Cortex of kidney (tissue), 1 donor: Measurements from ENCODE around the gene CHMP3.
"Not testable (repeated sequence)": the region's sequence is repeated elsewhere in the genome, so short reads cannot be mapped to it uniquely, and the experiment has no call there.

Experiments used
- DNase-seq: peaks from one replicate; lab custom pipeline; 2025; lab: John Stamatoyannopoulos, UW

The CHMP3 gene

DNA sequence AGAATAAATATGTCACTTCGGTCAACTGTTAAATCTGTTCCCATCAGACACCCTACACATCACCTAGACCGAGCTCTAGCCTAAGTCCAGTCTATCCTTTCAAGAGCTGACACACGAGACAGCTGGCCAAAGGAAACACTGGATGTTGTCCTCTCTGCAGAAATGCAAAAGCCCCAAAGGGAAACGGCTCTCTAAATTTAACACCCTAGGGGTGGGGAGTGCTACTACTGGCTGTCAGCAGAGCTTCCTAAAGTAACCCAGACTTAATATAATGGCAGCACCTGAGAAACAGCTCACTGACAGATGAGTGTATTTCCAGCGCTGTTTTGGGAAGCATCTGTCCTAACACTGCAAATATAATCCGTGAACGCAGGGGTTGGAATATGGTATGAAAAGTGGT is 55.6 kb downstream of the CHMP3 start:
- no peak for DNase-seq

DNA sequence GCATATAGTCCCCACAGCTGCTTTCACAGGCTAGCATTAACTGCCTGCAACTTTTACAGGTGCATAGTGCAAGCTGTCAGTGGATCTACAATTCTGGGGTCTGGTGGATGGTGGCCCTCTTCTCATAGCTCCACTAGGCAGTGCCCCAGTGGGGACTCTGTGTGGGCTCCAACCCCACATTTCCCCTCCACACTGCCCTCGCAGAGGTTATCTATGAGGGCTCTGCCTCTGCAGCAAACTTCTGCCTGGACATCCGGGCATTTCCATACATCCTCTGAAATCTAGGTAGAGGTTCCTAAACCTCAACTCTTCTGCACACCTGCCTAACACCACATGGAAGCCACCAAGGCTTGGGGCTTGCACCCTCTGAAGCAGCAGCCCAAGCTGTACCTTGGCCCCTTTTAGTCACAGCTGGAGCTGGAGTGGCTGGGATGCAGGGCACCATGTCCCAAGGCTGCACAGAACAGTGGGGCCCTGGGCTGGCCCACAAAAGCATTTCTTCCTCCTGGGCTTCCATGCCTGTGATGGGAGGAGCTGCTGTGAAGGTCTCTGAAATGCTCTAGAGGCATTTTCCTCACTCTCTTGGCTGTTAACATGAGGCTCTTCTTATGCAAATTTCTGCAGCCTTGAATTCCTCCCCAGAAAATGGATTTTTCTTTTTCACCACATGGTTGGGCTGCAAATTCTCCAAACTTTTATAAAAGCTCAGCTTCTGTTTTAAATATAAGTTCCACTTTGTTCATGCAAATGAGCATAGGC is 62.7 kb downstream of the CHMP3 start:
- no peak for DNase-seq

- no peak for DNase-seq
Measured at GRCh38 chr2:86499326-86499725, 63.9 kb downstream of the CHMP3 start.

- no peak for DNase-seq
Measured at GRCh38 chr2:86498468-86499260, 64.6 kb downstream of the CHMP3 start.

GRCh38 chr2:86496391-86496790 is 66.9 kb downstream of the CHMP3 start:
- DNase-seq: not testable (repeated sequence)

DNA sequence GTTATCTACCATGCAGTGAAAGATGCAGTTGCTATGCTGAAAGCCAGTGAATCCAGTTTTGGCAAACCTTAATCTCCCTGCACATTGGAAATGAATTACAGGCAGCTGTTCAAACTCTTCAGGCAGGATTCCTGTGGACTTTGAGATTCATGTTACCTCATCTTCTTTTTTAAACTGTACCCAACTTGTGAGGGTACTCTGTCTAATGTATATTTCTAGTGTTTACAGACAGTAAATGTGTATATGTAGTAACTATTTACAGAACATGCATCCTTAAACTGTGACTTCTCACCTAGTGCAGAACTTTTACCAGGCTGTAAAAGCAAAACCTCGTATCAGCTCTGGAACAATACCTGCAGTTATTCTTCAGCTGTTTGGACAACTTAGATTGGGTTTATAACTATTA is 71.2 kb downstream of the CHMP3 start:
- DNase-seq: no peak

GRCh38 chr2:86491088-86491487 is 72.2 kb downstream of the CHMP3 start:
- DNase-seq: no peak

DNA sequence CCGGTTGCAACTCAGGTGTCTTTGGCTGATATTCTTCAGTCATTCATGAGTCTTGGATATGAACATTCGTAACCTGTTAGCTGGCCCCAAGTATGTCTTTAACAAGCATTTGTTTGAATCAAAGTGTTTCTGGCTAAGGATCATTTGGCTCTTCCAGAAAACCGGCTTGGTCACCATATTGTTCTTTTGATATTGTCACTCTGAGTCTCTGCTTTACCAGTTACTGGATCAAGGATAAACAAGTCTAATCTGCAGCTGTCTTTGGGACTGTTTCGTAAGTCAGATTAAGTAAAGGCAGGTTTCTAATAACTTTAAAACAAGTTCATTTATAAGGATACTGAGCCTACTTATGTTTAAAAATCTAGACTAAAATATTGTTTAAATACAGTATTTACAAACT is 73.0 kb downstream of the CHMP3 start:
- no peak for DNase-seq

- no peak for DNase-seq
Measured at GRCh38 chr2:86489542-86489941, 73.7 kb downstream of the CHMP3 start.

GRCh38 chr2:86488561-86489250 is 74.5 kb downstream of the CHMP3 start:
- no peak for DNase-seq

- no peak for DNase-seq
Measured at GRCh38 chr2:86487062-86487461, 76.2 kb downstream of the CHMP3 start.

DNA sequence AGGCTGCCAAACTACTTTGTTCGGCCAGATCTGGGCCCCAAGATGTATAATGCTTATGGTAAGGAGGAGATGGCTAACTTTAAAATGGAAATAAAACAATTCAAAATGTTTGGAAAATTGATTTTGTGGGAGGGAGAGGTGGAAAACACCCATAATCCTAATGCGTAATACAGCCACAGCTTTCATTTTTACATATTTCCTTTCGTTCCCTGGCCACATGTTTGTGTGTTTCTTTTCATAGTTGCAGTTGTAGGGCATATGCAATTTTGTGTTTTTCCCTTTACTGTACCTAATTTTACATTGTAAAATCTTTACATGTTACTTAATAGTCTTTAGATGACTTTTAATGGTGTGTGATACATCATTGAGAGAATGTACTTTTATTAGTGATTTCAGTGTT is 77.4 kb downstream of the CHMP3 start:
- DNase-seq: no peak

DNA sequence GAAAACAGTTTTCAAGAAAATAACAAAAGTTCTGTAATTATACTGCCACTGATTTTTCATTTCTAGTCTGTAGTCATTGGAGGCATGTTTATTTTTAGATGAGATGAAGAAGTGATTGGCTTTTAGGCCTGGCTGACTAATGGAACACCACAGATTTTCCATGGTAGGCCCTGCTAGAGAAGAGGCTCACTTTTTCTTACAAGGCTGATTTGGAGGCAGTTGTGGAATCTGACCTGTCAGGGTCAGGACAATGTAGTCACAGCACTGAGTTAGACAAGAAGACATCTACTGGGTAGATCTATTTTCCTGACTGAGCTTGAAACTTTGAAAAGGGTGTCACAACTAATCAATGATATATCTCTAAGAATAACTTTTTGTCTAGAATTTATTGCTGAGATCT is 78.1 kb downstream of the CHMP3 start:
- DNase-seq: no peak

DNA sequence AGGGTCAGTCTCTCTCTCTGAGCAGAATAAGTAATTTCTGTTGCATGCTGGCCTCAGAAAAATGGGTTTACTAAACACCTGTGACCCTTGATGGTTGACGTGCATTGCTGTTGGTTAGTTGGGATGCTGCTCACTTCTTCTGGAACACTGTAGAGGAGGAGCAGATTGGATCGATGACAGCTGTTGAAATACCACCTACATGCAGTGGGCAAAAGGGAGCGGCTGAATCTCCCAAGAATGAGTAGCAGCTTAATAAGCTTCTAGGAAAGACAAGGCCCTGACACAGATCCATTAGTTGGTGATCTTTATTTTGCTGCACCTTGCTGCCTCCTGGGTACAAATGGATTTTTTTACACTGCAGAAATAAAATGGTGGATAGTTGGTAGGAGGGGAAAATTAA is 78.9 kb downstream of the CHMP3 start:
- no peak for DNase-seq

- no peak for DNase-seq
Measured at GRCh38 chr2:86482034-86482433, 81.2 kb downstream of the CHMP3 start.

DNA sequence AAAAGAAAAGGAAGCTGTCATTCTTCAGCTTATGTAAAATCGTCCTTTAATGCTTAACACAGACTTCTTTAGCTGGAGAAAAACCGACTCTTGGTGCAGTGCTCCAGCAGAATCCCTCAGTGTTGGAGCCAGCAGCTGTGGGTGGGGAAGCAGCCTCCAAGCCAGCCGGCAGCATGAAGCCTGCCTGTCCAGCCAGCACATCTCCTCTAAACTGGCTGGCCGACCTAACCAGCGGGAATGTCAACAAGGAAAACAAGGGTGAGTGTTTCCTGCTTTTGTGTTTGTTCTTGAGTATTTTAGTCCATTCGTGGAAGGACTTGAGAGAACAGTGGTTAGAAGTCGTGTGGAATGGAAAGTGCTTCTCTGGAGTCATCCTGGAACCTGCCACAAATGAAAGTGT is 83.1 kb downstream of the CHMP3 start:
- DNase-seq: no peak

GRCh38 chr2:86477349-86477748 is 85.9 kb downstream of the CHMP3 start:
- no peak for DNase-seq

- no peak for DNase-seq
Measured at GRCh38 chr2:86476918-86477317, 86.3 kb downstream of the CHMP3 start.

DNA sequence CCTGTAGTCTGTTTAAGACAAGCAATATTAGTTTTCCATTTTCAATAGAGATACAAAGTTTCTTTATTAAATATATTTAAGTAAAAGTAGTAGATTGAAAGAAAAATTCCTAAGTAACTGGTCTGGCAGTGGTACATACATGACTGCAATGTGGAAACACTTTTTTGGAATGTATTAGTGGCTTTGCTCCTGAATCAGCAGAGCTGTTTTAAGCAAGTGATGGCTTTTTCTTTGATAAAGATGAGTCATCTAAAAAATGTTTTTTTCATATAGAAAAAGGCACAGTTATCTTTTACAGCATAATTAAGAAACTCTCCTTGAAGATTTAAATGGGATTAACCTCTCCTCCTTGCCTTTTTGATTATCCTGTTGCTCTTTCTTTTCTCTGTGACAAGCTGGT is 87.2 kb downstream of the CHMP3 start:
- no peak for DNase-seq

DNA sequence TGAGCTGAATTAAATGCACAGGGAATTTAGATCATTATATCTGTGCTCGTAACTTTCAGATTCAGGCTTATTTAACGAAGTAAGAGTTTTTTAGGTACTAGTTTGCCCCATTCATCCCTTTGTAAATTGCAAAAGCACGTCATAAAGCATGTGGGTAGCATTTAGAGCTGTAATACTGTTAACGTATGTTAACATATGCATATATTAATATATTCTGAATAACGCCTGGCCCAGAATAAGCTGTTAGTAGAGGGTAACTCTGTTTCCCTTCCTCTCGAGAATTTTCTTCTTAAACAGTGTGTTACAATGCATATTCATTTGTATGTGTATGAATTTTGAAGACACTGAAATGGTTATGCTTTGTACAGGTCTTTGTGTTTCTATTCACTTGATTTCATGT is 91.6 kb downstream of the CHMP3 start:
- no peak for DNase-seq

GRCh38 chr2:86470890-86471289 is 92.4 kb downstream of the CHMP3 start:
- no peak for DNase-seq

- DNase-seq: no peak
Measured at GRCh38 chr2:86468162-86469033, 94.8 kb downstream of the CHMP3 start.
